T-cell (primary cell): ENCODE data around the gene REEP3. TPM values are rescaled to one million over a fixed set of nuclear protein-coding genes. Genes with fewer than 3 reads are reported as not detected.

ENCODE experiments used
- ATAC-seq, 4 experiments: fragments of 200-7000 bp in 3 of 4; fragments of 150-1000 bp in 1 of 4; cut with Tn5 transposase; replicated peaks in 1 of 4; 1 replicate in 3 of 4; 2 replicates in 1 of 4; pipeline ENCODE4 v1.10.0; 2021; ENCODE audit warnings: moderate library complexity in 3 of 4, mild to moderate bottlenecking in 2 of 4, moderate number of reproducible peaks in 1 of 4
- CTCF ChIA-PET, 2 donors: fragments of 300-600 bp; sonication (Branson Sonifier 250); formaldehyde crosslinking; loops; one replicate each; lab custom pipeline; 2022; ENCODE audit warnings: antibody characterized with exemption in 2 of 2; lab: Charles Lee
- POLR2A ChIA-PET, 2 donors: fragments of 300-600 bp; sonication (Branson Sonifier 250); formaldehyde crosslinking; loops; one replicate each; lab custom pipeline; 2022; ENCODE audit warnings: antibody characterized with exemption in 2 of 2; lab: Charles Lee
- DNase-seq, 35 experiments: peaks; one replicate each; pipeline versions ENCODE4 v3.0.0 to v3.0.0-alpha.2; 2013 to 2023
- H3K27ac ChIP-seq: one replicate; pipeline ENCODE4 v1.5.1; 2013; ENCODE audit warnings: low read length
- H3K27me3 ChIP-seq, 2 experiments: replicated peaks in 1 of 2; 1 replicate in 1 of 2; 2 replicates in 1 of 2; pipeline versions ENCODE4 v1.6.1 to v1.7.0; 2013; ENCODE audit warnings: low read length in 1 of 2, mixed read lengths in 1 of 2; ENCODE audit not compliant: control insufficient read depth in 2 of 2, insufficient read depth in 2 of 2; ENCODE audit errors: extremely low read depth in 1 of 2
- H3K36me3 ChIP-seq, 2 donors: 1 replicate in 1 of 2; 2 replicates in 1 of 2; pipeline versions ENCODE4 v1.6.1 to v1.7.0; 2013; ENCODE audit warnings: low read length in 1 of 2; ENCODE audit not compliant: control insufficient read depth in 2 of 2, insufficient read depth in 1 of 2; ENCODE audit errors: extremely low read depth in 1 of 2
- H3K4me1 ChIP-seq, 2 experiments: 1 replicate in 1 of 2; 2 replicates in 1 of 2; pipeline versions ENCODE4 v1.6.1 to v1.7.0; 2013; ENCODE audit warnings: low read length in 2 of 2, mixed read lengths in 1 of 2; ENCODE audit not compliant: insufficient read depth in 2 of 2, control insufficient read depth in 1 of 2; ENCODE audit errors: extremely low read depth in 1 of 2
- H3K4me3 ChIP-seq, 2 donors: 1 replicate in 1 of 2; 2 replicates in 1 of 2; pipeline versions ENCODE4 v1.5.1 to v1.7.0; 2013; ENCODE audit warnings: mild to moderate bottlenecking in 2 of 2, low read length in 1 of 2, moderate library complexity in 1 of 2; ENCODE audit not compliant: control insufficient read depth in 1 of 2; ENCODE audit errors: extremely low read depth in 1 of 2
- H3K9me3 ChIP-seq: 2 replicates; pipeline ENCODE4 v1.7.0; 2013
- H3K27ac Mint-ChIP-seq, 2 donors: one replicate each; pipeline ENCODE4 v1.8.0; 2020 to 2021; ENCODE audit warnings: mild to moderate bottlenecking in 2 of 2, mixed read lengths in 2 of 2
- H3K27me3 Mint-ChIP-seq, 2 donors: one replicate each; pipeline ENCODE4 v1.8.0; 2021 to 2022; ENCODE audit warnings: mixed read lengths in 2 of 2
- H3K36me3 Mint-ChIP-seq: one replicate; pipeline ENCODE4 v1.8.0; 2021; ENCODE audit warnings: mixed read lengths
- H3K4me1 Mint-ChIP-seq, 3 donors: one replicate each; pipeline ENCODE4 v1.8.0; 2020 to 2022; ENCODE audit warnings: mixed read lengths in 3 of 3, mild to moderate bottlenecking in 1 of 3
- H3K4me3 Mint-ChIP-seq, 3 donors: one replicate each; pipeline ENCODE4 v1.8.0; 2020 to 2022; ENCODE audit warnings: mild to moderate bottlenecking in 3 of 3, mixed read lengths in 3 of 3, moderate library complexity in 3 of 3
- H3K9me3 Mint-ChIP-seq, 3 donors: one replicate each; pipeline ENCODE4 v1.8.0; 2020 to 2022; ENCODE audit warnings: mixed read lengths in 3 of 3
- WGBS: methylation state at CpG from one replicate; pipeline ENCODE4 v1.1.5; 2013; ENCODE audit warnings: missing lambda C conversion rate; ENCODE audit not compliant: insufficient coverage; 5-methylcytosine and 5-hydroxymethylcytosine counted together
- total RNA-seq, 35 experiments: library from RNA in 6 of 35; stranded (reverse) in 6 of 35; fragments of 120-200 nt in 1 of 35; gene quantifications; one replicate each; pipeline versions ENCODE4 v1.2.1 to v1.2.4 and lab custom pipeline; 2013 to 2026

Gene REEP3
- total RNA-seq, 5 donors from 2014 or later (not counting 1 experiment from before 2014, with no cell fraction given): 7.9 to 16.2 (median 9.9) TPM

DNA sequence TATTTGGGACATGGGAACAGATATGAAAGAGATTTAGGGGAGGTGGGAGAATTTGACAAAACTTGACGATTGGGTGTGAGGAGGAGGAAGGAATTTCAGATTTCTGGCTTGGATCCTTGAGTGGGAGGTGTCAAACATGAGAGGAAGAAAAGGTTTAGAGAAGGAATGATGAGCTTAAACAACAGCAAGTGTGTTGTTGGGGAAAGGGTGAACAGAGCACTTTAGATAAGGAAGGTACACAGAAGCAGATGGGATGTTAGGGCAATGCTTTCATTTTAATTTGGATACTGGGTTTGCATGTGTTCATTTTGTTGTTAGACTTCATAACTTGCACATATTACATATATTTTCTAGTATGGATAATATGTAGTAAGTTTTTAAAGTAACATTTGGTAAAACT, 23.2 kb downstream of the REEP3 start:
- Histone ChIP-seq H3K36me3 (peaks cover 0 to 4% of the 10 kb centered on the region in 2 donors), H3K27ac (no peak overlapping the region), H3K27me3 (no peaks in the 10 kb centered on the region), H3K4me3 (no peak overlapping the region), H3K9me3 (no peaks in the 10 kb centered on the region), H3K4me1 (peaks cover 0 to 2% of the 10 kb centered on the region in 2 experiments)
- no peaks in the 10 kb centered on the region for H3K27me3 Mint-ChIP-seq
- H3K9me3 Mint-ChIP-seq: no peaks in the 10 kb centered on the region
- POLR2A ChIA-PET: interaction anchor here in 1 of 2 donors (0.8 kb wide), 1 partner anchor 265 kb away, joined by 3 read pairs; no protein-coding TSS in a partner anchor
- no peak for DNase-seq
- H3K4me1 Mint-ChIP-seq: peaks cover 15 to 19% (median 17%) of the 10 kb centered on the region in 3 donors
- ATAC-seq: no peak
- no peak overlapping the region for H3K4me3 Mint-ChIP-seq
- WGBS: 77% methylated on average over 1 of the region's 1 CpG
- peaks cover 13% of the 10 kb centered on the region for H3K36me3 Mint-ChIP-seq
- no peak overlapping the region for H3K27ac Mint-ChIP-seq
- CTCF ChIA-PET: interaction anchor here in 1 of 2 donors (1.2 kb wide), 1 partner anchor 44 kb away, joined by 3 read pairs; no protein-coding TSS in a partner anchor

DNA sequence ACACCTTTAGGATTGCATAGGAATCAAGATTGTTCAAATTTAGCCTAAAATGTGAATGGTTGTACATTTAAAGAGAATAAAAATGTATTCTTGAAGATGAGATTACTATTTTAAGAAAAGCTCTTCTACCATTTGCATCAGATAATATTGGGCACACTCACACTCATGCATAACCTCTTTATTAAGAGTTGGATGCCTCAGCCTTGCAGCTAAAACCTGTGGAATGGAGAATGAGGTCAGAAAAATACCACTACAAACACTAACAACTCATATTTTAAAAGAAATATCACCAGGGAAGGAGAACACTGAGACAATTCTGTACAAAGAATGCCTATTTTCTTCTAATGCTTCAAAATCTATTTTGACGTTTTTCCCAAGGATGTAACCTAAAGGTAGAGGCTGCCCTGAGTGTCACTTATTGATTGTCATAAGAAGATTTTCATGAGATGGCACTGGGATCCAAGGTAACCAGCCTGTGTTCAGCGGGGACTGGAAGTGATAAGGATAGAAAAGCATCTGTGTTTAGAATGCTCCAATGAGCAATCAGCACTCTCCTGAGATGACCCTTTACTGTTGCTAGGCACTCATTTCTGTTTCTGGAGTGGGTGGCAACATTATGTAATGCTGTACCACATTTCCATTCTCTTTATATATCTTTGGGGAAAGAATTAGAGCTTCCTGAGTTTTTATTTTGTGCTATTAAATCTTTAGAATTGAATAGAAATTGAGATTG, 26.6 kb downstream of the REEP3 start:
- peaks cover 0 to 2% of the 10 kb centered on the region in 2 experiments for H3K4me1 ChIP-seq
- no peak for ATAC-seq
- CTCF ChIA-PET: interaction anchor here in 1 of 2 donors (1.2 kb wide), 1 partner anchor 382 kb away, joined by 3 read pairs; no protein-coding TSS in a partner anchor

GRCh38 chr10:63548860-63549259, 27.7 kb downstream of the REEP3 start:
- H3K4me3 Mint-ChIP-seq: no peak overlapping the region
- ATAC-seq (no peak), DNase-seq (no peak)
- POLR2A ChIA-PET: interaction anchor here in 1 of 2 donors (0.6 kb wide), 2 partner anchors 12 to 1526 kb away, joined by 3 to 4 read pairs; no protein-coding TSS in a partner anchor
- H3K27ac Mint-ChIP-seq: no peak overlapping the region
- peaks cover 0 to 2% of the 10 kb centered on the region in 2 experiments for H3K4me1 ChIP-seq
- peaks cover 10% of the 10 kb centered on the region for H3K36me3 Mint-ChIP-seq
- CTCF ChIA-PET: interaction anchor here (0.6 to 1.2 kb wide), 2 partner anchors 383 to 407 kb away, joined by 3 to 5 read pairs; no protein-coding TSS in a partner anchor
- H3K9me3 ChIP-seq: no peaks in the 10 kb centered on the region
- H3K27ac ChIP-seq: no peak overlapping the region
- H3K4me3 ChIP-seq: no peak overlapping the region
- H3K27me3 ChIP-seq: no peaks in the 10 kb centered on the region
- no peaks in the 10 kb centered on the region for H3K27me3 Mint-ChIP-seq
- H3K36me3 ChIP-seq: peaks cover 0 to 4% of the 10 kb centered on the region in 2 donors
- peaks cover 17 to 21% (median 19%) of the 10 kb centered on the region in 3 donors for H3K4me1 Mint-ChIP-seq
- no peaks in the 10 kb centered on the region for H3K9me3 Mint-ChIP-seq

More for the DNA sequence above, 26.6 kb downstream of the REEP3 start:
- no peak overlapping the region for H3K4me3 ChIP-seq
- H3K27ac ChIP-seq: no peak overlapping the region
- H3K9me3 ChIP-seq: no peaks in the 10 kb centered on the region
- POLR2A ChIA-PET: no interaction called here
- Mint-ChIP-seq H3K4me3 (no peak overlapping the region), H3K36me3 (peaks cover 11% of the 10 kb centered on the region), H3K9me3 (no peaks in the 10 kb centered on the region), H3K27me3 (no peaks in the 10 kb centered on the region), H3K4me1 (peaks cover 13 to 22% (median 15%) of the 10 kb centered on the region in 3 donors), H3K27ac (no peak overlapping the region)
- H3K36me3 ChIP-seq: peaks cover 0 to 4% of the 10 kb centered on the region in 2 donors
- 80% methylated on average over 1 of the region's 2 CpGs for WGBS
- H3K27me3 ChIP-seq: no peaks in the 10 kb centered on the region
- no peak for DNase-seq

GRCh38 chr10:63549810-63550209, 28.6 kb downstream of the REEP3 start:
- H3K27me3 Mint-ChIP-seq: no peaks in the 10 kb centered on the region
- peaks cover 3% of the 10 kb centered on the region in 2 experiments for H3K4me1 ChIP-seq
- no peak overlapping the region for H3K4me3 Mint-ChIP-seq
- DNase-seq (no peak), ATAC-seq (no peak)
- no peak overlapping the region for H3K27ac ChIP-seq
- CTCF ChIA-PET: interaction anchor here in 1 of 2 donors (0.6 kb wide), 2 partner anchors 9 to 83 kb away, joined by 4 read pairs; no protein-coding TSS in a partner anchor
- no peak overlapping the region for H3K4me3 ChIP-seq
- 97% methylated on average over 3 of the region's 3 CpGs for WGBS
- H3K36me3 Mint-ChIP-seq: peaks cover 10% of the 10 kb centered on the region
- no peaks in the 10 kb centered on the region for H3K9me3 Mint-ChIP-seq
- H3K27me3 ChIP-seq: no peaks in the 10 kb centered on the region
- peaks cover 18 to 23% (median 22%) of the 10 kb centered on the region in 3 donors for H3K4me1 Mint-ChIP-seq
- H3K36me3 ChIP-seq: peaks cover 0 to 4% of the 10 kb centered on the region in 2 donors
- no peak overlapping the region for H3K27ac Mint-ChIP-seq
- H3K9me3 ChIP-seq: no peaks in the 10 kb centered on the region
- POLR2A ChIA-PET: no interaction called here

- Mint-ChIP-seq H3K9me3 (no peaks in the 10 kb centered on the region), H3K4me3 (no peak overlapping the region), H3K4me1 (peaks cover 24 to 36% (median 30%) of the 10 kb centered on the region in 3 donors), H3K27me3 (no peaks in the 10 kb centered on the region), H3K36me3 (no peaks in the 10 kb centered on the region), H3K27ac (no peak overlapping the region)
- Histone ChIP-seq H3K9me3 (no peaks in the 10 kb centered on the region), H3K4me1 (peaks cover 3 to 6% of the 10 kb centered on the region in 2 experiments), H3K4me3 (no peak overlapping the region), H3K27me3 (no peaks in the 10 kb centered on the region), H3K36me3 (peaks cover 0 to 4% of the 10 kb centered on the region in 2 donors), H3K27ac (no peak overlapping the region)
- WGBS: 100% methylated on average over 1 of the region's 4 CpGs
- ChIA-PET POLR2A (interaction anchor here in 1 of 2 donors (1.0 kb wide), 1 partner anchor 26 kb away, joined by 9 read pairs; no protein-coding TSS in a partner anchor), CTCF (no interaction called here)
- ATAC-seq: no peak
- no peak for DNase-seq
Measured at GRCh38 chr10:63553031-63553430, 31.8 kb downstream of the REEP3 start.

- H3K4me3 ChIP-seq: no peak overlapping the region
- no peaks in the 10 kb centered on the region for H3K9me3 ChIP-seq
- Mint-ChIP-seq H3K27ac (peak overlapping the region in 1 of 2 donors; percentile 12), H3K4me1 (peaks cover 24 to 36% (median 30%) of the 10 kb centered on the region in 3 donors), H3K4me3 (no peak overlapping the region), H3K36me3 (no peaks in the 10 kb centered on the region), H3K9me3 (no peaks in the 10 kb centered on the region), H3K27me3 (no peaks in the 10 kb centered on the region)
- DNase-seq: no peak
- peaks cover 3 to 6% of the 10 kb centered on the region in 2 experiments for H3K4me1 ChIP-seq
- 85% methylated on average over 5 of the region's 6 CpGs for WGBS
- POLR2A ChIA-PET: interaction anchor here in 1 of 2 donors (1.0 kb wide), 1 partner anchor 25 kb away, joined by 9 read pairs; no protein-coding TSS in a partner anchor
- H3K27ac ChIP-seq: no peak overlapping the region
- no peaks in the 10 kb centered on the region for H3K27me3 ChIP-seq
- H3K36me3 ChIP-seq: peaks cover 0 to 4% of the 10 kb centered on the region in 2 donors
- no peak for ATAC-seq
- CTCF ChIA-PET: interaction anchor here in 1 of 2 donors (0.7 kb wide), 1 partner anchor 36 kb away, joined by 3 read pairs; no protein-coding TSS in a partner anchor
Measured at GRCh38 chr10:63553473-63553872, 32.3 kb downstream of the REEP3 start.
